ENCODE results near the gene AGER. TPM values are rescaled to one million over a fixed set of nuclear protein-coding genes. Genes with fewer than 3 reads are reported as not detected.

Gene AGER
- total RNA-seq, 1 donor from 2014 or later, result 20.2 TPM

- no peak for DNase-seq (ENCODE audit: low spot score)
- H3K36me3 Mint-ChIP-seq (ENCODE audit: low read depth), result peaks cover 17% of the 10 kb centered on the region
- H3K9me3 Mint-ChIP-seq, result no peaks in the 10 kb centered on the region
- peaks cover 21% of the 10 kb centered on the region for H3K4me1 Mint-ChIP-seq (ENCODE audit: low read depth)
- H3K27ac Mint-ChIP-seq, result no peak overlapping the region
- H3K4me3 Mint-ChIP-seq, result no peak overlapping the region
- H3K27me3 Mint-ChIP-seq (ENCODE audit: insufficient read depth), result no peaks in the 10 kb centered on the region
- intact Hi-C loops (cut with micrococcal nuclease), result loop anchor here (10.0 kb wide), 1 partner anchor 1245 kb away; the partner anchor contains the start of genes CUTA and PHF1
Observed at GRCh38 chr6:32170294-32170693, 13.8 kb downstream of the AGER start.

GRCh38 chr6:32168807-32169591 lies 15.1 kb downstream of the AGER start:
- Mint-ChIP-seq H3K4me1 (ENCODE audit: low read depth) (peaks cover 17% of the 10 kb centered on the region), H3K36me3 (ENCODE audit: low read depth) (peaks cover 17% of the 10 kb centered on the region), H3K9me3 (no peaks in the 10 kb centered on the region), H3K27ac (no peak overlapping the region), H3K4me3 (no peak overlapping the region), H3K27me3 (ENCODE audit: insufficient read depth) (no peaks in the 10 kb centered on the region)
- no peak for DNase-seq (ENCODE audit: low spot score)
- intact Hi-C loops (cut with micrococcal nuclease), result no loop called here

- H3K27me3 Mint-ChIP-seq (ENCODE audit: insufficient read depth), result no peaks in the 10 kb centered on the region
- H3K36me3 Mint-ChIP-seq (ENCODE audit: low read depth), result peaks cover 17% of the 10 kb centered on the region
- no peaks in the 10 kb centered on the region for H3K9me3 Mint-ChIP-seq
- H3K4me1 Mint-ChIP-seq (ENCODE audit: low read depth), result peaks cover 10% of the 10 kb centered on the region
- no peak overlapping the region for H3K4me3 Mint-ChIP-seq
- intact Hi-C loops (cut with micrococcal nuclease), result no loop called here
- no peak for DNase-seq (ENCODE audit: low spot score)
- H3K27ac Mint-ChIP-seq, result no peak overlapping the region
Observed at GRCh38 chr6:32168350-32168749, 15.7 kb downstream of the AGER start.

- Mint-ChIP-seq H3K27me3 (ENCODE audit: insufficient read depth) (no peaks in the 10 kb centered on the region), H3K4me1 (ENCODE audit: low read depth) (peaks cover 5% of the 10 kb centered on the region), H3K27ac (no peak overlapping the region), H3K4me3 (no peak overlapping the region), H3K9me3 (no peaks in the 10 kb centered on the region), H3K36me3 (ENCODE audit: low read depth) (peaks cover 17% of the 10 kb centered on the region)
- intact Hi-C loops (cut with micrococcal nuclease), result no loop called here
- DNase-seq (ENCODE audit: low spot score), result no peak
Observed at GRCh38 chr6:32167761-32168262, 16.2 kb downstream of the AGER start.

GRCh38 chr6:32167154-32167760 lies 16.8 kb downstream of the AGER start:
- H3K36me3 Mint-ChIP-seq (ENCODE audit: low read depth), result peaks cover 17% of the 10 kb centered on the region
- H3K4me1 Mint-ChIP-seq (ENCODE audit: low read depth), result no peaks in the 10 kb centered on the region
- no peak overlapping the region for H3K4me3 Mint-ChIP-seq
- no peak for DNase-seq (ENCODE audit: low spot score)
- H3K27ac Mint-ChIP-seq, result no peak overlapping the region
- intact Hi-C loops (cut with micrococcal nuclease), result no loop called here
- H3K27me3 Mint-ChIP-seq (ENCODE audit: insufficient read depth), result no peaks in the 10 kb centered on the region
- H3K9me3 Mint-ChIP-seq, result no peaks in the 10 kb centered on the region

- no peak for DNase-seq (ENCODE audit: low spot score)
Observed at GRCh38 chr6:32166411-32167061, 17.5 kb downstream of the AGER start.

GRCh38 chr6:32164295-32164694 lies 19.8 kb downstream of the AGER start, which contains the start of gene EGFL8:
Gene EGFL8, plus strand, starts transcription at chr6:32164595. Its CDS starts 1,571 bp downstream, at chr6:32166166.
- intact Hi-C loops (cut with micrococcal nuclease), result no loop called here
- Mint-ChIP-seq H3K9me3 (no peaks in the 10 kb centered on the region), H3K27me3 (ENCODE audit: insufficient read depth) (no peaks in the 10 kb centered on the region), H3K36me3 (ENCODE audit: low read depth) (peaks cover 7% of the 10 kb centered on the region), H3K4me3 (no peak within 1 kb of the TSS), H3K4me1 (ENCODE audit: low read depth) (no peaks in the 10 kb centered on the region), H3K27ac (peak within 1 kb of the TSS; percentile 10)
- no peak for DNase-seq (ENCODE audit: low spot score)

More at GRCh38 chr6:32166411-32167061, 17.5 kb downstream of the AGER start:
- Mint-ChIP-seq H3K9me3 (no peaks in the 10 kb centered on the region), H3K27me3 (ENCODE audit: insufficient read depth) (no peaks in the 10 kb centered on the region), H3K4me3 (no peak overlapping the region), H3K27ac (no peak overlapping the region), H3K36me3 (ENCODE audit: low read depth) (peaks cover 17% of the 10 kb centered on the region), H3K4me1 (ENCODE audit: low read depth) (no peaks in the 10 kb centered on the region)
- intact Hi-C loops (cut with micrococcal nuclease), result no loop called here

- no peak for DNase-seq (ENCODE audit: low spot score)
- no peaks in the 10 kb centered on the region for H3K9me3 Mint-ChIP-seq
- no peaks in the 10 kb centered on the region for H3K27me3 Mint-ChIP-seq (ENCODE audit: insufficient read depth)
- no peak overlapping the region for H3K27ac Mint-ChIP-seq
- no peak overlapping the region for H3K4me3 Mint-ChIP-seq
- intact Hi-C loops (cut with micrococcal nuclease), result no loop called here
- H3K4me1 Mint-ChIP-seq (ENCODE audit: low read depth), result no peaks in the 10 kb centered on the region
- peaks cover 4% of the 10 kb centered on the region for H3K36me3 Mint-ChIP-seq (ENCODE audit: low read depth)
Observed at GRCh38 chr6:32163559-32164258, 20.3 kb downstream of the AGER start.

- Mint-ChIP-seq H3K27me3 (ENCODE audit: insufficient read depth) (peaks cover 7% of the 10 kb centered on the region), H3K4me1 (ENCODE audit: low read depth) (peaks cover 22% of the 10 kb centered on the region), H3K4me3 (no peak overlapping the region), H3K9me3 (no peaks in the 10 kb centered on the region), H3K36me3 (ENCODE audit: low read depth) (peaks cover 15% of the 10 kb centered on the region), H3K27ac (no peak overlapping the region)
- DNase-seq (ENCODE audit: low spot score), result no peak
- intact Hi-C loops (cut with micrococcal nuclease), result no loop called here
Observed at GRCh38 chr6:32158052-32158451, 26.0 kb downstream of the AGER start.

GRCh38 chr6:32156891-32157290 lies 27.2 kb downstream of the AGER start:
- H3K27me3 Mint-ChIP-seq (ENCODE audit: insufficient read depth), result peaks cover 18% of the 10 kb centered on the region
- peaks cover 15% of the 10 kb centered on the region for H3K36me3 Mint-ChIP-seq (ENCODE audit: low read depth)
- no peak overlapping the region for H3K27ac Mint-ChIP-seq
- no peaks in the 10 kb centered on the region for H3K9me3 Mint-ChIP-seq
- DNase-seq (ENCODE audit: low spot score), result no peak
- intact Hi-C loops (cut with micrococcal nuclease), result no loop called here
- no peak overlapping the region for H3K4me3 Mint-ChIP-seq
- H3K4me1 Mint-ChIP-seq (ENCODE audit: low read depth), result peaks cover 29% of the 10 kb centered on the region

GRCh38 chr6:32154514-32155161 lies 29.4 kb downstream of the AGER start:
- no peaks in the 10 kb centered on the region for H3K9me3 Mint-ChIP-seq
- peak overlapping the region; percentile 99 for H3K4me3 Mint-ChIP-seq
- peaks cover 38% of the 10 kb centered on the region for H3K4me1 Mint-ChIP-seq (ENCODE audit: low read depth)

More at GRCh38 chr6:32154514-32155161, 29.4 kb downstream of the AGER start:
- peaks cover 19% of the 10 kb centered on the region for H3K36me3 Mint-ChIP-seq (ENCODE audit: low read depth)
- DNase-seq (ENCODE audit: low spot score), result peak; percentile 58
- intact Hi-C loops (cut with micrococcal nuclease), result loop anchor here (1.0 kb wide), 6 partner anchors 22 to 106 kb away; partner anchors contain the start of genes AGPAT1 and FKBPL
- peaks cover 32% of the 10 kb centered on the region for H3K27me3 Mint-ChIP-seq (ENCODE audit: insufficient read depth)
- H3K27ac Mint-ChIP-seq, result peak overlapping the region; percentile 86

Data from activated T-helper 1 cell treated with anti-CD3 and anti-CD28 coated beads, Interleukin-12 subunit alpha, Interleukin-12 subunit beta, Interleukin-2, Interleukin-4 antibody, amounts not matched to agents 30 ng/mL and 10 ng/mL and 1 ng/mL, durations not matched to agents 14 hours and 24 hours and 36 hours (primary cell).